ENCODE results near the gene FLT1.

Gene FLT1

DNA sequence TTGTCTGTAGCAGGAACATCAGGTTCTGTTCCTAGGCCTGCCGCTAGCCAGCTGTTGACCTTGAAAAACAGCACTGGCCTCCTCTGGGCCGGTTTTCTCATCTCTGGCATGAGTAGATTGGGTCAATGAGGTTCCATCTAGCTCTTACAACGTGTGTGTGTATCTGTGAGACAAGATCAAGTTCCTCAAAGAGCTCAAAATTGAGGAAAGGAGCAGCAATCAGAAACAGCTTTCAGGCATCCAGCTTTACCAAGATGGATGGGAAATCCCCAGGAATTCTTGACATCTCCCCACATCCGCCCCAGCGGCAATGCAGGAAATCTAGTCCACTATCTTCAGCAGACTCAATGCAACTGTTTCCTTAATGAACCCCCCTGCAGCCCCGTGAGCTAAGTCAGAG lies 4.9 kb downstream of the FLT1 start:
- no peak for TF ChIP-seq EZH2phosphoT487 (IDR thresholded peaks at IDR 0.05; ENCODE audit: borderline replicate concordance, low read length)
- TF ChIP-seq CTCF (IDR thresholded peaks at IDR 0.05; ENCODE audit: low read depth, low read length, poor library complexity, severe bottlenecking), result no peak
- Histone ChIP-seq H3K27ac (ENCODE audit: low read depth, low read length) (no peak overlapping the region), H3K4me1 (ENCODE audit: control insufficient read depth, low read length) (no peaks in the 10 kb centered on the region), H3K9me2 (replicated peaks; ENCODE audit: control insufficient read depth, low read length) (no peaks in the 10 kb centered on the region), H3K27me3 (ENCODE audit: control insufficient read depth, low read length) (peaks cover 44% of the 10 kb centered on the region), H3K36me3 (ENCODE audit: control insufficient read depth, low read length) (no peaks in the 10 kb centered on the region), H3K4me3 (ENCODE audit: low read length) (no peak overlapping the region), H3K9me3 (ENCODE audit: control insufficient read depth, insufficient read depth, low read length) (no peaks in the 10 kb centered on the region), H4K20me1 (ENCODE audit: control insufficient read depth, insufficient read depth, low read depth, low read length) (no peaks in the 10 kb centered on the region), H3K4me2 (ENCODE audit: low read length) (no peak overlapping the region), H3K79me2 (ENCODE audit: control insufficient read depth, low read length) (no peaks in the 10 kb centered on the region), H3F3A (ENCODE audit: control insufficient read depth, insufficient read depth) (no peaks in the 10 kb centered on the region)

- TF ChIP-seq EZH2phosphoT487 (IDR thresholded peaks at IDR 0.05; ENCODE audit: borderline replicate concordance, low read length) (no peak), CTCF (IDR thresholded peaks at IDR 0.05; ENCODE audit: low read depth, low read length, poor library complexity, severe bottlenecking) (no peak)
- peaks cover 39% of the 10 kb centered on the region for H3K27me3 ChIP-seq (ENCODE audit: control insufficient read depth, low read length)
- H3K79me2 ChIP-seq (ENCODE audit: control insufficient read depth, low read length), result no peaks in the 10 kb centered on the region
- no peak overlapping the region for H3K4me2 ChIP-seq (ENCODE audit: low read length)
- H3K4me1 ChIP-seq (ENCODE audit: control insufficient read depth, low read length), result no peaks in the 10 kb centered on the region
- H3K27ac ChIP-seq (ENCODE audit: low read depth, low read length), result no peak overlapping the region
- H3K4me3 ChIP-seq (ENCODE audit: low read length), result no peak overlapping the region
- H4K20me1 ChIP-seq (ENCODE audit: control insufficient read depth, insufficient read depth, low read depth, low read length), result no peaks in the 10 kb centered on the region
- H3K9me3 ChIP-seq (ENCODE audit: control insufficient read depth, insufficient read depth, low read length), result no peaks in the 10 kb centered on the region
- H3K36me3 ChIP-seq (ENCODE audit: control insufficient read depth, low read length), result no peaks in the 10 kb centered on the region
- no peaks in the 10 kb centered on the region for H3K9me2 ChIP-seq (replicated peaks; ENCODE audit: control insufficient read depth, low read length)
- no peaks in the 10 kb centered on the region for H3F3A ChIP-seq (ENCODE audit: control insufficient read depth, insufficient read depth)
Observed at GRCh38 chr13:28489524-28489931, 5.4 kb downstream of the FLT1 start.

- Histone ChIP-seq H3K9me2 (replicated peaks; ENCODE audit: control insufficient read depth, low read length) (no peaks in the 10 kb centered on the region), H3K36me3 (ENCODE audit: control insufficient read depth, low read length) (no peaks in the 10 kb centered on the region), H4K20me1 (ENCODE audit: control insufficient read depth, insufficient read depth, low read depth, low read length) (no peaks in the 10 kb centered on the region), H3K79me2 (ENCODE audit: control insufficient read depth, low read length) (no peaks in the 10 kb centered on the region), H3K27me3 (ENCODE audit: control insufficient read depth, low read length) (peaks cover 38% of the 10 kb centered on the region), H3K4me1 (ENCODE audit: control insufficient read depth, low read length) (no peaks in the 10 kb centered on the region), H3F3A (ENCODE audit: control insufficient read depth, insufficient read depth) (no peaks in the 10 kb centered on the region), H3K27ac (ENCODE audit: low read depth, low read length) (no peak overlapping the region), H3K9me3 (ENCODE audit: control insufficient read depth, insufficient read depth, low read length) (no peaks in the 10 kb centered on the region), H3K4me2 (ENCODE audit: low read length) (no peak overlapping the region), H3K4me3 (ENCODE audit: low read length) (no peak overlapping the region)
- TF ChIP-seq EZH2phosphoT487 (IDR thresholded peaks at IDR 0.05; ENCODE audit: borderline replicate concordance, low read length), result no peak
- TF ChIP-seq CTCF (IDR thresholded peaks at IDR 0.05; ENCODE audit: low read depth, low read length, poor library complexity, severe bottlenecking), result no peak
Observed at GRCh38 chr13:28488376-28489005, 6.4 kb downstream of the FLT1 start.

Measured in DOHH2 (cell line).